Glutamatergic neuron (in vitro differentiated cells): ENCODE results near the gene LPAR6. TPM values are rescaled to one million over a fixed set of nuclear protein-coding genes. Genes with fewer than 3 reads are reported as not detected.

Experiments
- DNase-seq: peaks from one replicate; pipeline ENCODE4 v3.0.0; 2022
- H3K27ac Mint-ChIP-seq: one replicate; pipeline ENCODE4 v1.8.0; 2020; ENCODE audit warnings: mild to moderate bottlenecking, mixed read lengths, inconsistent platforms; ENCODE audit not compliant: unreplicated experiment
- H3K27me3 Mint-ChIP-seq: one replicate; pipeline ENCODE4 v1.8.0; 2020; ENCODE audit warnings: mild to moderate bottlenecking, moderate library complexity, mixed read lengths, inconsistent platforms; ENCODE audit not compliant: unreplicated experiment
- H3K36me3 Mint-ChIP-seq: one replicate; pipeline ENCODE4 v1.8.0; 2020; ENCODE audit warnings: mild to moderate bottlenecking, mixed read lengths, inconsistent platforms; ENCODE audit not compliant: unreplicated experiment
- H3K4me1 Mint-ChIP-seq: one replicate; pipeline ENCODE4 v1.8.0; 2020; ENCODE audit warnings: mild to moderate bottlenecking, low read depth, mixed read lengths, inconsistent platforms; ENCODE audit not compliant: unreplicated experiment
- H3K4me3 Mint-ChIP-seq: one replicate; pipeline ENCODE4 v1.8.0; 2020; ENCODE audit warnings: mild to moderate bottlenecking, mixed read lengths, inconsistent platforms; ENCODE audit not compliant: unreplicated experiment
- H3K9me3 Mint-ChIP-seq: one replicate; pipeline ENCODE4 v1.8.0; 2020; ENCODE audit warnings: mild to moderate bottlenecking, moderate library complexity, mixed read lengths, inconsistent platforms; ENCODE audit not compliant: unreplicated experiment
- CTCF ChIP-seq: fragments of 200-600 bp; sonication (generic); IDR thresholded peaks from one replicate; pipeline ENCODE4 v1.5.0; 2021; ENCODE audit not compliant: partially characterized antibody, unreplicated experiment
- total RNA-seq: library from RNA; stranded (reverse); fragmentation: NEBNext Ultra II Directional; extraction: Animal tissue kit (Norgen Biotek cat#: 25700); gene quantifications from one replicate; pipeline ENCODE4 v1.2.1, GENCODE V29; 2021; ENCODE audit not compliant: unreplicated experiment

LPAR6 gene
- total RNA-seq, 1 donor from 2014 or later, result 1.1 TPM

GRCh38 chr13:48437371-48437770 lies 24.5 kb upstream of the LPAR6 start:
- H3K4me1 Mint-ChIP-seq, result no peaks in the 10 kb centered on the region
- no peak overlapping the region for H3K4me3 Mint-ChIP-seq
- H3K27ac Mint-ChIP-seq, result no peak overlapping the region
- DNase-seq, result no peak
- no peaks in the 10 kb centered on the region for H3K9me3 Mint-ChIP-seq
- no peaks in the 10 kb centered on the region for H3K27me3 Mint-ChIP-seq
- no peaks in the 10 kb centered on the region for H3K36me3 Mint-ChIP-seq
- TF ChIP-seq CTCF, result no peak

- Mint-ChIP-seq H3K27ac (no peak overlapping the region), H3K27me3 (no peaks in the 10 kb centered on the region), H3K4me1 (no peaks in the 10 kb centered on the region), H3K36me3 (no peaks in the 10 kb centered on the region), H3K9me3 (no peaks in the 10 kb centered on the region), H3K4me3 (no peak overlapping the region)
- TF ChIP-seq CTCF, result no peak
- no peak for DNase-seq
Observed at GRCh38 chr13:48436661-48437288, 23.9 kb upstream of the LPAR6 start.

GRCh38 chr13:48434200-48434599 lies 21.3 kb upstream of the LPAR6 start:
- Mint-ChIP-seq H3K9me3 (no peaks in the 10 kb centered on the region), H3K27ac (no peak overlapping the region)
- no peak for DNase-seq

GRCh38 chr13:48431987-48432615 lies 19.2 kb upstream of the LPAR6 start:
- Mint-ChIP-seq H3K27me3 (no peaks in the 10 kb centered on the region), H3K27ac (no peak overlapping the region), H3K4me1 (no peaks in the 10 kb centered on the region), H3K4me3 (no peak overlapping the region), H3K36me3 (no peaks in the 10 kb centered on the region), H3K9me3 (no peaks in the 10 kb centered on the region)
- no peak for TF ChIP-seq CTCF
- DNase-seq, result no peak

More at GRCh38 chr13:48434200-48434599, 21.3 kb upstream of the LPAR6 start:
- H3K4me1 Mint-ChIP-seq, result no peaks in the 10 kb centered on the region
- no peaks in the 10 kb centered on the region for H3K27me3 Mint-ChIP-seq
- no peaks in the 10 kb centered on the region for H3K36me3 Mint-ChIP-seq
- no peak for TF ChIP-seq CTCF
- H3K4me3 Mint-ChIP-seq, result no peak overlapping the region

GRCh38 chr13:48431431-48431830 lies 18.5 kb upstream of the LPAR6 start:
- H3K4me3 Mint-ChIP-seq, result no peak overlapping the region
- TF ChIP-seq CTCF, result no peak
- H3K27me3 Mint-ChIP-seq, result no peaks in the 10 kb centered on the region
- no peaks in the 10 kb centered on the region for H3K9me3 Mint-ChIP-seq
- no peak overlapping the region for H3K27ac Mint-ChIP-seq
- no peak for DNase-seq
- no peaks in the 10 kb centered on the region for H3K36me3 Mint-ChIP-seq
- H3K4me1 Mint-ChIP-seq, result no peaks in the 10 kb centered on the region
